ENCODE data around the gene ANK2.

The ANK2 gene

GRCh38 chr4:113389160-113389559, 339.7 kb downstream of the ANK2 start:
- no peaks in the 10 kb centered on the region for H3K27me3 ChIP-seq (ENCODE audit: control insufficient read depth, insufficient read depth, low read length)
- no peak overlapping the region for H3K27ac ChIP-seq (ENCODE audit: low read depth, low read length)
- H3K4me3 ChIP-seq (ENCODE audit: low read length), result no peak overlapping the region
- H3K4me1 ChIP-seq (ENCODE audit: control insufficient read depth, insufficient read depth, low read length), result no peaks in the 10 kb centered on the region
- no peak overlapping the region for H3K9ac ChIP-seq (ENCODE audit: low read length)
- no peaks in the 10 kb centered on the region for H3K36me3 ChIP-seq (ENCODE audit: control insufficient read depth, insufficient read depth, low read length)

- Histone ChIP-seq H3K9ac (ENCODE audit: low read length) (no peak overlapping the region), H3K4me3 (ENCODE audit: low read length) (no peak overlapping the region), H3K4me1 (ENCODE audit: control insufficient read depth, insufficient read depth, low read length) (no peaks in the 10 kb centered on the region), H3K27me3 (ENCODE audit: control insufficient read depth, insufficient read depth, low read length) (no peaks in the 10 kb centered on the region), H3K27ac (ENCODE audit: low read depth, low read length) (no peak overlapping the region), H3K36me3 (ENCODE audit: control insufficient read depth, insufficient read depth, low read length) (no peaks in the 10 kb centered on the region)
Measured at GRCh38 chr4:113390850-113391249, 341.4 kb downstream of the ANK2 start.

- H3K4me3 ChIP-seq (ENCODE audit: low read length), result no peak overlapping the region
- no peaks in the 10 kb centered on the region for H3K27me3 ChIP-seq (ENCODE audit: control insufficient read depth, insufficient read depth, low read length)
- H3K27ac ChIP-seq (ENCODE audit: low read depth, low read length), result no peak overlapping the region
- H3K4me1 ChIP-seq (ENCODE audit: control insufficient read depth, insufficient read depth, low read length), result peaks cover 4% of the 10 kb centered on the region
- no peak overlapping the region for H3K9ac ChIP-seq (ENCODE audit: low read length)
- H3K36me3 ChIP-seq (ENCODE audit: control insufficient read depth, insufficient read depth, low read length), result no peaks in the 10 kb centered on the region
Measured at GRCh38 chr4:113394108-113394729, 344.8 kb downstream of the ANK2 start.

- peaks cover 4% of the 10 kb centered on the region for H3K4me1 ChIP-seq (ENCODE audit: control insufficient read depth, insufficient read depth, low read length)
- no peak overlapping the region for H3K9ac ChIP-seq (ENCODE audit: low read length)
- H3K36me3 ChIP-seq (ENCODE audit: control insufficient read depth, insufficient read depth, low read length), result no peaks in the 10 kb centered on the region
- H3K27me3 ChIP-seq (ENCODE audit: control insufficient read depth, insufficient read depth, low read length), result no peaks in the 10 kb centered on the region
- H3K4me3 ChIP-seq (ENCODE audit: low read length), result no peak overlapping the region
- H3K27ac ChIP-seq (ENCODE audit: low read depth, low read length), result peak overlapping the region; percentile 16
Measured at GRCh38 chr4:113394730-113395530, 345.5 kb downstream of the ANK2 start.

- Histone ChIP-seq H3K4me1 (ENCODE audit: control insufficient read depth, insufficient read depth, low read length) (peaks cover 4% of the 10 kb centered on the region), H3K27me3 (ENCODE audit: control insufficient read depth, insufficient read depth, low read length) (no peaks in the 10 kb centered on the region), H3K9ac (ENCODE audit: low read length) (no peak overlapping the region), H3K4me3 (ENCODE audit: low read length) (peak overlapping the region; percentile 9), H3K36me3 (ENCODE audit: control insufficient read depth, insufficient read depth, low read length) (no peaks in the 10 kb centered on the region), H3K27ac (ENCODE audit: low read depth, low read length) (no peak overlapping the region)
Measured at GRCh38 chr4:113397114-113397701, 347.8 kb downstream of the ANK2 start.

GRCh38 chr4:113398441-113399143, 349.1 kb downstream of the ANK2 start:
- Histone ChIP-seq H3K4me3 (ENCODE audit: low read length) (no peak overlapping the region), H3K9ac (ENCODE audit: low read length) (no peak overlapping the region), H3K36me3 (ENCODE audit: control insufficient read depth, insufficient read depth, low read length) (no peaks in the 10 kb centered on the region), H3K27ac (ENCODE audit: low read depth, low read length) (no peak overlapping the region), H3K4me1 (ENCODE audit: control insufficient read depth, insufficient read depth, low read length) (peaks cover 4% of the 10 kb centered on the region), H3K27me3 (ENCODE audit: control insufficient read depth, insufficient read depth, low read length) (no peaks in the 10 kb centered on the region)

GRCh38 chr4:113404167-113404571, 354.7 kb downstream of the ANK2 start:
- H3K4me1 ChIP-seq (ENCODE audit: control insufficient read depth, insufficient read depth, low read length), result no peaks in the 10 kb centered on the region
- no peaks in the 10 kb centered on the region for H3K27me3 ChIP-seq (ENCODE audit: control insufficient read depth, insufficient read depth, low read length)
- H3K36me3 ChIP-seq (ENCODE audit: control insufficient read depth, insufficient read depth, low read length), result no peaks in the 10 kb centered on the region
- no peak overlapping the region for H3K4me3 ChIP-seq (ENCODE audit: low read length)
- H3K9ac ChIP-seq (ENCODE audit: low read length), result no peak overlapping the region
- H3K27ac ChIP-seq (ENCODE audit: low read depth, low read length), result no peak overlapping the region

- H3K4me1 ChIP-seq (ENCODE audit: control insufficient read depth, insufficient read depth, low read length), result no peaks in the 10 kb centered on the region
- H3K4me3 ChIP-seq (ENCODE audit: low read length), result no peak overlapping the region
- no peaks in the 10 kb centered on the region for H3K27me3 ChIP-seq (ENCODE audit: control insufficient read depth, insufficient read depth, low read length)
- no peak overlapping the region for H3K27ac ChIP-seq (ENCODE audit: low read depth, low read length)
- no peak overlapping the region for H3K9ac ChIP-seq (ENCODE audit: low read length)
- H3K36me3 ChIP-seq (ENCODE audit: control insufficient read depth, insufficient read depth, low read length), result no peaks in the 10 kb centered on the region
Measured at GRCh38 chr4:113404841-113405240, 355.4 kb downstream of the ANK2 start.

GRCh38 chr4:113405874-113406722, 356.6 kb downstream of the ANK2 start:
- no peaks in the 10 kb centered on the region for H3K27me3 ChIP-seq (ENCODE audit: control insufficient read depth, insufficient read depth, low read length)
- no peak overlapping the region for H3K9ac ChIP-seq (ENCODE audit: low read length)
- H3K4me1 ChIP-seq (ENCODE audit: control insufficient read depth, insufficient read depth, low read length), result no peaks in the 10 kb centered on the region
- H3K4me3 ChIP-seq (ENCODE audit: low read length), result no peak overlapping the region
- H3K27ac ChIP-seq (ENCODE audit: low read depth, low read length), result no peak overlapping the region
- H3K36me3 ChIP-seq (ENCODE audit: control insufficient read depth, insufficient read depth, low read length), result no peaks in the 10 kb centered on the region

- Histone ChIP-seq H3K27me3 (ENCODE audit: control insufficient read depth, insufficient read depth, low read length) (no peaks in the 10 kb centered on the region), H3K4me1 (ENCODE audit: control insufficient read depth, insufficient read depth, low read length) (no peaks in the 10 kb centered on the region), H3K4me3 (ENCODE audit: low read length) (no peak overlapping the region), H3K36me3 (ENCODE audit: control insufficient read depth, insufficient read depth, low read length) (no peaks in the 10 kb centered on the region), H3K27ac (ENCODE audit: low read depth, low read length) (no peak overlapping the region), H3K9ac (ENCODE audit: low read length) (no peak overlapping the region)
Measured at GRCh38 chr4:113406723-113407016, 357.2 kb downstream of the ANK2 start.

- Histone ChIP-seq H3K4me1 (ENCODE audit: control insufficient read depth, insufficient read depth, low read length) (no peaks in the 10 kb centered on the region), H3K27ac (ENCODE audit: low read depth, low read length) (no peak overlapping the region), H3K36me3 (ENCODE audit: control insufficient read depth, insufficient read depth, low read length) (no peaks in the 10 kb centered on the region), H3K9ac (ENCODE audit: low read length) (no peak overlapping the region), H3K27me3 (ENCODE audit: control insufficient read depth, insufficient read depth, low read length) (no peaks in the 10 kb centered on the region), H3K4me3 (ENCODE audit: low read length) (no peak overlapping the region)
Measured at GRCh38 chr4:113407409-113407808, 358.0 kb downstream of the ANK2 start.

- Histone ChIP-seq H3K27me3 (ENCODE audit: control insufficient read depth, insufficient read depth, low read length) (no peaks in the 10 kb centered on the region), H3K4me3 (ENCODE audit: low read length) (no peak overlapping the region), H3K36me3 (ENCODE audit: control insufficient read depth, insufficient read depth, low read length) (no peaks in the 10 kb centered on the region), H3K27ac (ENCODE audit: low read depth, low read length) (no peak overlapping the region), H3K4me1 (ENCODE audit: control insufficient read depth, insufficient read depth, low read length) (no peaks in the 10 kb centered on the region), H3K9ac (ENCODE audit: low read length) (no peak overlapping the region)
Measured at GRCh38 chr4:113409181-113409580, 359.7 kb downstream of the ANK2 start.

Measured in rectal smooth muscle tissue (tissue), 1 donor.